ENCODE data around the gene NLRP13.
"Not testable (repeated sequence)": the region's sequence is repeated elsewhere in the genome, so short reads cannot be mapped to it uniquely, and the experiment has no call there.

NLRP13 gene
- total RNA-seq, result 0 reads per million in 3 experiments

GRCh38 chr19:55931936-55932386, at the start of gene NLRP13:
NLRP13 (minus strand) TSS chr19:55932336; CDS start chr19:55932311, 25 bp downstream.
- DNase-seq, result no peak

GRCh38 chr19:55980415-55980814, 48.3 kb upstream of the NLRP13 start:
- no peak for DNase-seq

- no peak for DNase-seq
These were observed 41.8 kb upstream of the NLRP13 start for GRCh38 chr19:55973982-55974381.

GRCh38 chr19:55962186-55962585, 30.1 kb upstream of the NLRP13 start:
- DNase-seq, result no peak

GRCh38 chr19:55959996-55960675, 28.0 kb upstream of the NLRP13 start:
- DNase-seq, result no peak

GRCh38 chr19:55958356-55958755, 26.2 kb upstream of the NLRP13 start:
- DNase-seq, result no peak

GRCh38 chr19:55956431-55956830, 24.3 kb upstream of the NLRP13 start:
- no peak for DNase-seq

GRCh38 chr19:55950566-55950965, 18.4 kb upstream of the NLRP13 start:
- DNase-seq, result not testable (repeated sequence)

GRCh38 chr19:55947532-55947931, 15.4 kb upstream of the NLRP13 start, which contains the start of gene NLRP8:
NLRP8 (plus strand) TSS chr19:55947832.
- no peak for DNase-seq

- no peak for DNase-seq
These were observed 8.2 kb upstream of the NLRP13 start for GRCh38 chr19:55940306-55940705.

GRCh38 chr19:55939206-55939605, 7.1 kb upstream of the NLRP13 start:
- no peak for DNase-seq

- DNase-seq, result no peak
These were observed 3.1 kb upstream of the NLRP13 start for GRCh38 chr19:55935206-55935605.

- no peak for DNase-seq
These were observed 1.1 kb downstream of the NLRP13 start for GRCh38 chr19:55930996-55931515.

GRCh38 chr19:55929258-55929657, 2.9 kb downstream of the NLRP13 start:
- not testable (repeated sequence) for DNase-seq

- no peak for DNase-seq
These were observed 4.1 kb downstream of the NLRP13 start for GRCh38 chr19:55927991-55928390.

- DNase-seq, result no peak
These were observed 8.6 kb downstream of the NLRP13 start for GRCh38 chr19:55923556-55923955.

- DNase-seq, result no peak
These were observed 18.4 kb downstream of the NLRP13 start for GRCh38 chr19:55913643-55914268.

- no peak for DNase-seq
These were observed 19.2 kb downstream of the NLRP13 start for GRCh38 chr19:55912916-55913315.

GRCh38 chr19:55909801-55910200, 22.3 kb downstream of the NLRP13 start:
- DNase-seq, result no peak

- DNase-seq, result no peak
These were observed 24.4 kb downstream of the NLRP13 start for GRCh38 chr19:55907746-55908145.

GRCh38 chr19:55907286-55907685, 24.9 kb downstream of the NLRP13 start:
- DNase-seq, result no peak

- no peak for DNase-seq
These were observed 29.9 kb downstream of the NLRP13 start for GRCh38 chr19:55902080-55902751.

GRCh38 chr19:55901369-55902079, 30.6 kb downstream of the NLRP13 start:
- DNase-seq, result no peak

Data from central memory CD4-positive, alpha-beta T cell (primary cell).